Lower leg skin (tissue), 3 donors: ENCODE data around the gene PCMTD2.

Source experiments
- CTCF ChIP-seq, 3 donors: fragments of 450-650 bp; IDR thresholded peaks; one replicate each; pipeline ENCODE4 v1.5.1; 2016; ENCODE audit warnings: antibody characterized with exemption in 3 of 3, mild to moderate bottlenecking in 3 of 3, moderate library complexity in 2 of 3
- POLR2A ChIP-seq, 2 donors: fragments of 450-650 bp; IDR thresholded peaks; one replicate each; pipeline ENCODE4 v1.6.1; 2016 to 2017; ENCODE audit warnings: antibody characterized with exemption in 2 of 2, mild to moderate bottlenecking in 1 of 2, moderate library complexity in 1 of 2

- TF ChIP-seq CTCF (IDR thresholded peaks at IDR 0.05) (no peak), POLR2A (IDR thresholded peaks at IDR 0.05) (no peak)
These were observed 24.4 kb downstream of the PCMTD2 start for GRCh38 chr20:64279826-64280459.
